Lower lobe of right lung (tissue), 2 donors: Measurements from ENCODE around the gene LAMA4. TPM values are rescaled to one million over a fixed set of nuclear protein-coding genes. Genes with fewer than 3 reads are reported as not detected.

Source experiments
- ATAC-seq, 2 donors: fragments of 200-7000 bp; cut with Tn5 transposase; one replicate each; pipeline ENCODE4 v1.9.1; 2020 to 2022; ENCODE audit warnings: mild to moderate bottlenecking in 2 of 2, moderate library complexity in 2 of 2
- DNase-seq: peaks from one replicate; pipeline ENCODE4 v3.0.0-alpha.2; 2020
- H3K27ac ChIP-seq: fragments of 200-600 bp; one replicate; pipeline ENCODE4 v1.8.0; 2022
- H3K27me3 ChIP-seq: fragments of 200-600 bp; one replicate; pipeline ENCODE4 v1.8.0; 2022; ENCODE audit warnings: low read depth
- H3K36me3 ChIP-seq: fragments of 200-600 bp; one replicate; pipeline ENCODE4 v1.8.0; 2022; ENCODE audit warnings: mild to moderate bottlenecking
- H3K4me1 ChIP-seq: fragments of 200-600 bp; one replicate; pipeline ENCODE4 v1.8.0; 2022
- H3K4me3 ChIP-seq: fragments of 200-600 bp; one replicate; pipeline ENCODE4 v1.8.0; 2022; ENCODE audit warnings: mild to moderate bottlenecking
- H3K9me3 ChIP-seq: fragments of 200-600 bp; one replicate; pipeline ENCODE4 v1.8.0; 2022
- CTCF ChIP-seq: fragments of 200-600 bp; IDR thresholded peaks from one replicate; pipeline ENCODE4 v1.8.0; 2022; ENCODE audit warnings: antibody characterized with exemption, mild to moderate bottlenecking
- intact Hi-C: fragments of 100-400 bp; cut with DNase I; formaldehyde crosslinking; loops from one replicate; pipeline ENCODE4 v1.11.0; 2022
- total RNA-seq: library from RNA; stranded (reverse); fragmentation: NEBNext Ultra II Directional; extraction: Animal tissue kit (Norgen Biotek cat#: 25700); gene quantifications from one replicate; pipeline ENCODE4 v1.2.1, GENCODE V29; 2021
- donor health status: DM: no; HTN: yes; CAD: no; lungs with severe emphysema.

The LAMA4 gene
- total RNA-seq, 1 donor from 2014 or later = 91.2 TPM

GRCh38 chr6:112268019-112268418 lies 13.7 kb upstream of the LAMA4 start:
- no peak for TF ChIP-seq CTCF
- Histone ChIP-seq H3K27ac (peak overlapping the region; percentile 52), H3K4me1 (peaks cover 12% of the 10 kb centered on the region), H3K4me3 (no peak overlapping the region), H3K9me3 (no peaks in the 10 kb centered on the region), H3K36me3 (no peaks in the 10 kb centered on the region), H3K27me3 (no peaks in the 10 kb centered on the region)
- DNase-seq = no peak
- no peak for ATAC-seq
- intact Hi-C loops = no loop called here

- no peak for ATAC-seq
- Histone ChIP-seq H3K36me3 (no peaks in the 10 kb centered on the region), H3K27ac (no peak overlapping the region), H3K27me3 (no peaks in the 10 kb centered on the region), H3K4me3 (no peak overlapping the region), H3K4me1 (peaks cover 12% of the 10 kb centered on the region), H3K9me3 (no peaks in the 10 kb centered on the region)
- no peak for TF ChIP-seq CTCF
- DNase-seq = no peak
- intact Hi-C loops = no loop called here
These were observed 12.0 kb upstream of the LAMA4 start for GRCh38 chr6:112266331-112266730.

- Histone ChIP-seq H3K9me3 (no peaks in the 10 kb centered on the region), H3K27ac (no peak overlapping the region), H3K27me3 (no peaks in the 10 kb centered on the region), H3K4me1 (peaks cover 11% of the 10 kb centered on the region), H3K36me3 (no peaks in the 10 kb centered on the region), H3K4me3 (no peak overlapping the region)
- ATAC-seq = no peak
- TF ChIP-seq CTCF = no peak
- intact Hi-C loops = no loop called here
- DNase-seq = no peak
These were observed 4.9 kb upstream of the LAMA4 start for GRCh38 chr6:112259337-112259675.

- intact Hi-C loops = no loop called here
- DNase-seq (no peak), ATAC-seq (no peak)
- Histone ChIP-seq H3K27me3 (no peaks in the 10 kb centered on the region), H3K9me3 (no peaks in the 10 kb centered on the region), H3K4me3 (no peak overlapping the region), H3K36me3 (no peaks in the 10 kb centered on the region), H3K4me1 (peaks cover 11% of the 10 kb centered on the region), H3K27ac (no peak overlapping the region)
- TF ChIP-seq CTCF = no peak
These were observed 4.4 kb upstream of the LAMA4 start for GRCh38 chr6:112258642-112259336.

- Histone ChIP-seq H3K4me3 (no peak overlapping the region), H3K27ac (no peak overlapping the region), H3K36me3 (no peaks in the 10 kb centered on the region), H3K4me1 (peaks cover 11% of the 10 kb centered on the region), H3K27me3 (no peaks in the 10 kb centered on the region), H3K9me3 (no peaks in the 10 kb centered on the region)
- DNase-seq (no peak), ATAC-seq (no peak)
- TF ChIP-seq CTCF = no peak
- intact Hi-C loops = no loop called here
These were observed 3.0 kb upstream of the LAMA4 start for GRCh38 chr6:112257178-112257855.
